SU-DHL-6 (cell line): Measurements from ENCODE around the gene ONECUT3.

Experiments
- H2AFZ ChIP-seq: fragments of 200-600 bp; sonication (generic); 2 replicates; pipeline ENCODE4 v1.6.1; 2014; ENCODE audit warnings: low read depth, mild to moderate bottlenecking, moderate library complexity, mixed read lengths, antibody characterized with exemption, low read length; ENCODE audit not compliant: severe bottlenecking
- H3F3A ChIP-seq: fragments of 200-600 bp; shearing (Covaris generic); 2 replicates; pipeline ENCODE4 v1.6.0; 2016; ENCODE audit warnings: antibody characterized with exemption, mild to moderate bottlenecking; ENCODE audit not compliant: insufficient read depth
- H3K27ac ChIP-seq: fragments of 200-600 bp; sonication (generic); 2 replicates; pipeline ENCODE4 v1.5.1; 2016; ENCODE audit warnings: low read depth, mild to moderate bottlenecking, low read length, moderate library complexity, mixed read lengths
- H3K27me3 ChIP-seq: fragments of 200-600 bp; sonication (generic), shearing (Covaris generic); 2 replicates; pipeline ENCODE4 v1.6.0; 2014; ENCODE audit warnings: mild to moderate bottlenecking, low read length
- H3K36me3 ChIP-seq: fragments of 200-600 bp; sonication (generic); 2 replicates; pipeline ENCODE4 v1.6.1; 2014; ENCODE audit warnings: mild to moderate bottlenecking, low read length, mixed read lengths
- H3K4me2 ChIP-seq: fragments of 300-600, 200-600 bp; shearing (Covaris generic), sonication (generic); 2 replicates; pipeline ENCODE4 v1.6.0; 2014; ENCODE audit warnings: low read length, low read depth, mild to moderate bottlenecking; ENCODE audit not compliant: poor library complexity, severe bottlenecking
- H3K4me3 ChIP-seq: fragments of 200-600 bp; sonication (generic); 2 replicates; pipeline ENCODE4 v1.5.1; 2014; ENCODE audit warnings: antibody characterized with exemption, low read length, mild to moderate bottlenecking, mixed read lengths; ENCODE audit not compliant: insufficient read depth, poor library complexity, severe bottlenecking
- H3K79me2 ChIP-seq: fragments of 200-600 bp; sonication (generic); 2 replicates; pipeline ENCODE4 v1.6.1; 2014; ENCODE audit warnings: mild to moderate bottlenecking, low read length, moderate library complexity; ENCODE audit not compliant: insufficient read depth
- H3K9ac ChIP-seq: fragments of 200-600 bp; sonication (generic); 2 replicates; pipeline ENCODE4 v1.7.0; 2014; ENCODE audit warnings: mild to moderate bottlenecking, low read length
- H3K9me2 ChIP-seq: fragments of 200-600 bp; sonication (generic); replicated peaks from 2 replicates; pipeline ENCODE4 v1.6.1; 2014; ENCODE audit warnings: low read length; ENCODE audit not compliant: insufficient read depth
- H3K9me3 ChIP-seq: fragments of 200-600 bp; sonication (generic); 2 replicates; pipeline ENCODE4 v1.6.1; 2014; ENCODE audit warnings: low read length, mixed read lengths; ENCODE audit not compliant: insufficient read depth
- H4K20me1 ChIP-seq: fragments of 200-600 bp; sonication (generic); 2 replicates; pipeline ENCODE4 v1.6.1; 2014; ENCODE audit warnings: low read depth, mild to moderate bottlenecking, antibody characterized with exemption, low read length, moderate library complexity, mixed read lengths
- CTCF ChIP-seq: fragments of 200-600 bp; sonication (generic); IDR thresholded peaks from one replicate; pipeline ENCODE4 v1.5.1; 2017; ENCODE audit warnings: antibody characterized with exemption, mild to moderate bottlenecking, low read length, moderate library complexity; ENCODE audit not compliant: insufficient read depth, poor library complexity, severe bottlenecking
- EZH2phosphoT487 ChIP-seq: fragments of 200-600 bp; sonication (generic), shearing (Covaris generic); conservative IDR thresholded peaks from 2 replicates; pipeline ENCODE4 v1.6.1; 2018; ENCODE audit warnings: mild to moderate bottlenecking, antibody characterized with exemption, low read length, moderate library complexity, mixed read lengths

ONECUT3 gene

GRCh38 chr19:1827566-1828278 is 74.4 kb downstream of the ONECUT3 start:
- no peak overlapping the region for H2AFZ ChIP-seq
- no peaks in the 10 kb centered on the region for H3F3A ChIP-seq
- no peak overlapping the region for H3K4me3 ChIP-seq
- no peaks in the 10 kb centered on the region for H3K9me3 ChIP-seq
- H3K27me3 ChIP-seq, result no peaks in the 10 kb centered on the region
- H3K9me2 ChIP-seq, result no peaks in the 10 kb centered on the region
- H3K27ac ChIP-seq, result no peak overlapping the region
- H3K79me2 ChIP-seq, result no peaks in the 10 kb centered on the region
- H3K9ac ChIP-seq, result no peak overlapping the region
- H4K20me1 ChIP-seq, result no peaks in the 10 kb centered on the region; the same call in 1 of the 2 replicates
- TF ChIP-seq EZH2phosphoT487 (no peak), CTCF (no peak)
- 0 out of 2 replicates have a peak, but pooled peaks cover 4% of the 10 kb centered on the region for H3K36me3 ChIP-seq
- no peak overlapping the region for H3K4me2 ChIP-seq

GRCh38 chr19:1828279-1829238 is 75.3 kb downstream of the ONECUT3 start:
- Histone ChIP-seq H3K27ac (no peak overlapping the region), H3K36me3 (0 out of 2 replicates have a peak, but pooled peaks cover 4% of the 10 kb centered on the region), H2AFZ (no peak overlapping the region), H3K9ac (no peak overlapping the region), H3K79me2 (peaks cover 8% of the 10 kb centered on the region), H3K9me2 (no peaks in the 10 kb centered on the region), H4K20me1 (no peaks in the 10 kb centered on the region; the same call in 1 of the 2 replicates), H3K27me3 (no peaks in the 10 kb centered on the region), H3F3A (no peaks in the 10 kb centered on the region), H3K9me3 (no peaks in the 10 kb centered on the region), H3K4me2 (no peak overlapping the region), H3K4me3 (no peak overlapping the region)
- no peak for TF ChIP-seq CTCF
- TF ChIP-seq EZH2phosphoT487, result no peak

GRCh38 chr19:1829958-1830357 is 76.7 kb downstream of the ONECUT3 start:
- no peak overlapping the region for H3K9ac ChIP-seq
- H3K27ac ChIP-seq, result no peak overlapping the region
- H3K27me3 ChIP-seq, result no peaks in the 10 kb centered on the region
- H3K9me2 ChIP-seq, result no peaks in the 10 kb centered on the region
- H3K4me2 ChIP-seq, result no peak overlapping the region
- H3F3A ChIP-seq, result no peaks in the 10 kb centered on the region
- no peak overlapping the region for H2AFZ ChIP-seq
- no peaks in the 10 kb centered on the region for H3K9me3 ChIP-seq
- no peaks in the 10 kb centered on the region for H3K36me3 ChIP-seq
- no peak for TF ChIP-seq EZH2phosphoT487
- TF ChIP-seq CTCF, result no peak
- peaks cover 21% of the 10 kb centered on the region for H3K79me2 ChIP-seq
- no peak overlapping the region for H3K4me3 ChIP-seq
- H4K20me1 ChIP-seq, result no peaks in the 10 kb centered on the region; the same call in 1 of the 2 replicates
